ENCODE measurements around the gene CCDC27.
A peak's percentile ranks its signal among the peaks of the same experiment; 100 is the strongest.

CCDC27 gene

DNA sequence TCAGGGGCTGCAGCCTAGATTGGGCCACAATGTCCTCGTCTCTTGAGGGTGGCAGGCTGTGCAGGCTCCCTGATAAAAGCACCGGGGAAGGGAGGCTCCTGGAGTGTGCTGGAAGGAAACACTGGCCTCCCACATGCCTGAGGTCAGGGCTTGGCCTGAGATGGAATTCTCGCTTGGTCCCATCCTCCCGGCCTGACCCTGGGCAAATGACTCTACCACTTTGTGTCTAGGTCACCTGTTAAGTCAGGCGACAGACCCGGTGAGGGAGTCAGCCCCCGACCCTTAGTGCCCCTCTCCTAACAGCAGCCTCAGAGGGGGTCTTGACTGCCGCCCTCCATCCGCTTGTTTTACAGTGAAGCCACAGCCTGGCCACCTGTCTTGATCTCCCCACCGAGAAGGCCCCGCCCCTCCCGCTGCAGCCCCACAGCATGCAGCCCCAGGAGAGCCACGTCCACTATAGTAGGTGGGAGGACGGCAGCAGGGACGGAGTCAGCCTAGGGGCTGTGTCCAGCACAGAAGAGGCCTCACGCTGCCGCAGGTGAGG is 22.8 kb downstream of the CCDC27 start:
- DNase-seq (ENCODE audit: low read depth, low spot score) = no peak

DNA sequence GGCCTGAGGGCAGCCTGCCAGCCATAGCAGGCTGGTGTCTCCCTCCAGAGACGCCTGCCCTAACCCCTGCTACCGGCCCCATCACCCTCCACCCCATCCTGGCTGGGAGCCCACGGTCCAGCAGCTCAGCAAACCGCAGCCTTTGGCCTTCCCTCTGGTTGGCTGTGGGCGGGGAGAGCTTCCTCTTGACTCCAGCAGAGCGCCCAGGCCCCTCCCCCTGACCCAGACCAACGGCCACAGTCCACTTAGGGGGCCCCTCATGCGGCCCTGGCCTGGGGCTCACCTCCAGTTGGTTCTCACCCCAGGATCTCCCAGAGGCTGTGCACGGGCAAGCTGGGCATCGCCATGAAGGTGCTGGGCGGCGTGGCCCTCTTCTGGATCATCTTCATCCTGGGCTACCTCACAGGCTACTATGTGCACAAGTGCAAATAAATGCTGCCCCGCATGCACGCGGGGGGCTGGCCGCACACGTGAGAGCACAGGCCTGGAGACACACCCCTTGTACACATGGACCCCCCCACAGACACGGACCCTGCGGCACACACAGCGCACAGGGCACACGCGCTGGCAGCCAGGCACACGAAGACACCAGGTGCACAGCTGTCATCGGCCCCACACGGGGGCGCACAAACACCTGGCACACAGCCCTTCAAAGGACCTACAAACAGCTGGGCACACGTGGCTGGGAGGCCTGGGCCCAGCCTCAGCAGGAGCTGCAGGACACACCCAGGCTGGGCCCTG is 23.4 kb downstream of the CCDC27 start:
- DNase-seq (ENCODE audit: low read depth, low spot score) = peak; percentile 30

DNA sequence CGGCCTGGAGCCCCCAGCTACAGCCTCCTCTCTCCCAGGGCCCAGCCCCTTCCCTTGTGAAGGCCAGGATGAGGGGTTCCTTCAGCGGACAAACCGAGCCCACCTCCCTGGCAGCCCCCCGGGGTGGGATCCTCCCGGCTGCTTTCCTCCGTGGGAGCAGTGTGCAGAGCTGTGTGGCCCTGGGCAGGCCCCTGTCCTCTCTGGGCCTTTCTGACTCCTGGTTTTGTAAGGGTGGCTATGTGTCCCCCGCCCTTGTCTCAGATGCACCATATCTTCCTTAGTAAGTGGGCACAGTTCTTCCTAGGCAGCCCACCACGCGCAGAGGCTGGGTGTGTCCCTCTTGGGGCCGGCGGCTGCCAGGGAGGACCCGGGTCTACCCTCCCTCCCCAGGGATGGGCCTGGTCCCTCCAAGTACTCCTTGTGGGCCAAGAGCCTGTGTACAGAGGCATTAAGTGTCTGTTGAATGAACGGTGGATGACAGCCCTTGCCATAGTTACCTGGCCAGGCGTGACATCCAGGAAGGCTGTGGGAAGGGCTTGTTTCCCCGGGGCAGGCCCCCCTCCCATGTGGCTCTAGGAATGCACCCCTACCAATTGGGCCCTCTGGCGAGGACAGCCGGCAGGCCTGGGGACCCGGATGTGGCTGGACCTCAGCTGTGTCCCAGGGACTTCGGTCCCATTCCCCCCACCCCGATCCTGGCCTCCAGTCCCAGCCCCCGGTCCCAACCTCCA is 24.1 kb downstream of the CCDC27 start:
- no peak for DNase-seq (ENCODE audit: low read depth, low spot score)

DNA sequence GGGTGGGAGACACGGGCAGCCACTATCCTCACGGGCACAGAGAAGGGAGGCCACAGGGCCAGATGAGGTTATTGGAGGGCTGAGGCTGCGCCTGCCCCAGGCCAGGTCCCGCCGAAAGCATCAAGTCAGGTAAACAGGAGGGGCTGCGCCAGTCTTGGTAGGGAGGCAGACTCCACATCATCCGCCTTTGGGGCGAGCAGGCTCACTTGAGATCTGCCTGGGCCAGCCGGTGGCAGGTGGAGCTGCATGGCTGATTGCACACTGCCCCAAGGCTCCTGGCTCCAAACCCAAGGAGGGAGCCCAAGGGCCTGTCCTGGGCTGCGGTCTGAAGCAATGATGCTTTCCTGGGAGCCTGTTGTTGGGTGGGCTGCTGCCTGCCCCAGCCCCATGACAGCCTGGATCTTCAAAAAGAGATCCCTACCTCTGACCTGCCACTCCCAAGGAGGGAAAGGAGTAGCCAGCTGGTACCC is 24.9 kb downstream of the CCDC27 start:
- no peak for DNase-seq (ENCODE audit: low read depth, low spot score)

DNA sequence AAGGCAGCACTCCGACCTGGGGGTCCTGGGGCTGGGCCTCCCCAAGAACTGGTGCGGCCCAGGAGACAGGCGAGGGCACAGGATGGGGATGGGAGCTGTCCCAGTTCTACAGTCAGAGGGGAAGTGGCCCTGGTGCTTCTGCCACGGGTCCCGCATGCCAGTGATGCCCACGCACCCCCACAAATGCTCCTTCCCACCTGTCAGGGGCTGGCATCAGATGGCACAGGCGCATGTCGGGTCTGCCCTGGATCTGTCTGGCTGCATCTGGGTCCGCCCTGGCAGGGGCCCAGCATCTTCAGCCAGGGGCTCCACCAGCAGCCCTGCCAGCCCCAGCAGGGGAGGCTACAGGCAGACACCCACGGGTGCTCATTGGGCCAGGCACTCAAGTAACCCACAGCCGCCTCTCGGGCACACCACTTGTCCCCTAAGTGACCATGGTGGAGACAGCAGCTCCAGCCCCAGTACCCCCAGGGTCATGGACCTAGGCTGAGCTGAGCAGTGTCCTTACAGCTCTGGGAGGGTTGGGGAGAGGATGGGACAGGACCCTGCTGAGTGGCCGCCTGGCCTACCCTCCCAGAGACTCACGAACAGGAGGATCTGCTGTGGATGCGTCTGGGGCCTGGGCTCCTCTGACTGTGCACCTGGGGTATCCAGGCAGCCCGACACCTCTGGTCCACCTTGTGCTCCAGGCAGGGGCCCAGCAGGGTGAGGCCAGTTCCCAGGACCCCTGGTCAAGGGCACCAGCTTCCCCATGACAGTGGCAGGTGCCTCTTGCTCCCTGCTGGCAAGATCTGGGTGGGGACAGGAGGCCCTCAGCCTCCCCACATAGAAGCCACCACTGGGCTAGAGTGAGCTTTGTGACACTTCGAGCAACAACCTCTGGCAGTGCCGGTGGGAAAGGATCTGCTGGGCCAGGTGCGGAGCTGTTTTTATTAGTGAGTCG is 25.7 kb downstream of the CCDC27 start:
- DNase-seq (ENCODE audit: low read depth, low spot score) = no peak

DNA sequence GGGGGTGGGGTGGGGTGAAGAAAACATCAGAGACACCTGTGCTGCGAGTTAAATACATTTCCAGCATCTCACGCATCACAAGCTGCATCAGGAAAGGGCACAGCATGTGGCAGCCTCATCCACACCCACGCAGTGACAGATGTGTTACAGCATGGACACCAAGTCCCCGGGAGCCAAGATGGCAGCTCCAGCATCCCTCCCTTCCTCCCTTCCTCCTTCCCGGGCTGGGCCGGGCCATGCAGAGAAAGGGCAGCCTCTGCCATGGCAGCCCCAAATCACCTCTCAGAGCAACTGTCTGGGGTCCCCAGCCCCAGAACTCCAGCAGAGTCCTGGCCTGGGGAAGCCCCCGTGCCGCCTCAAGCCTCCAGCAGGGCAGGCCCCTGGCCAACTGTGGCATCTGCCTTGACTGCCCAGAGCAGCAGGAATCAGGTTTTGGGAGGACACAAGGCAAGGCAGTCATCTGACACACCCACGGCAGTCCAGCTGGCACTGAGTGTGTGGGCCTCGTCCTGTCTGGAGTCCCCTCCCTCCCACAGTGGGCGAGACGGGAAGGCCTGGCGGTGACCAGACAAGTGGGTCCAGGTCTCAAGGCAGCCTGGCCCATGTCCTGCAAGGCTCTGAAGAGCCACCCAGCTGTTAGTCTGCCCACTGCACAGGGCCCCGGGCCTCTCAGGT is 26.5 kb downstream of the CCDC27 start:
- no peak for DNase-seq (ENCODE audit: low read depth, low spot score)

DNA sequence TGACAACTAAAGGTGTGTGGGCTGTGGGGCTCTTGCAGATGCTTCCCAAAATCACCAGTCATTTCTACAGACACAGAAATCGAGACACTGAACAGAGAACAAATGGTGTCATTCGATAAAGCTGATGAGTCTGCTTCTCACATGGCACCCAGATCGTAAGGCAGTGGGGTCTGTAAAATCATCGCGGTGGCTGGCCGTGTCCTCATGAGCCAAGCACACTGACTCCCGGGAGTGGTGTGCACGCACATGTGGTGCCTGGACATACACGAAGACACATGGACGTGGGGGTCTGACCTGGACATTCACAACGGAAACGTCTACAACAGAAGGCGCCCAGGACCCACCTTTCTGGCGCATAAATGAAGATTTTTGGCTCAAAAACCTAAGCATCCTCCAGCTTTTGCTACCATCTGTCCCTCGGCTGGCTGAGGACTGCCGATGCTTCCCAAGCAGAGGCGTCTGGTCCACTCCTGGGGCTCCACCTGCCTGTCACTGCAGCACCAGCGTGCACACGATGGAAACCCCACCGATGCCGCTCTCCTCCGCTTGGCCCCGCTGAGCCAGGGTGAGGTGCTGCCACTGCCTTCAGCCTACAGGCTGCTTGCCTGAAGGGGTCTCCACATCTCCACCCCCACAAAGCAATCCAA is 27.1 kb downstream of the CCDC27 start:
- no peak for DNase-seq (ENCODE audit: low read depth, low spot score)

DNA sequence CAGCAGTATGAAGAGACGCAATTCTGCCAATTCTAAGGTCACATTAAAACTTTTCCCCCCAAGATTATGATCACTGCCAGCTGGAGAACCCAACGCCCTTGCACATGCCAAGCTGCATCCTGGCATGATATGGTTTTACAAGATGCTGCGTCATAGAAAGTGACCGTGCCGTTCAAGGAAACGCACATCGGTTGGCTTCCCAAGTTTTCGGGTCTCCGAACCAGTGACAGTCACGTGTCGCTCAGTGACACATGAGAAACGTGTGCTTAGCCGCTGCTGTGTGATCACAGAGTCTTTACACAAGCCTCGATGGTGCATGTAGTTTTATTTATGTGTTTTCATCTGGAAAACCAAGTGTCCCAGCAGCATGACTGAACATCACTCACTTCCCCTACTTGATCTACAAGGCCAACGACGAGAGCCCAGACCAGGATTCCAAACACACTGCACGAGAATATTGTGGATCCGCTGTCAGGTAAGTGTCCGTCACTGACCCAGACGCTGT is 27.7 kb downstream of the CCDC27 start:
- no peak for DNase-seq (ENCODE audit: low read depth, low spot score)

DNA sequence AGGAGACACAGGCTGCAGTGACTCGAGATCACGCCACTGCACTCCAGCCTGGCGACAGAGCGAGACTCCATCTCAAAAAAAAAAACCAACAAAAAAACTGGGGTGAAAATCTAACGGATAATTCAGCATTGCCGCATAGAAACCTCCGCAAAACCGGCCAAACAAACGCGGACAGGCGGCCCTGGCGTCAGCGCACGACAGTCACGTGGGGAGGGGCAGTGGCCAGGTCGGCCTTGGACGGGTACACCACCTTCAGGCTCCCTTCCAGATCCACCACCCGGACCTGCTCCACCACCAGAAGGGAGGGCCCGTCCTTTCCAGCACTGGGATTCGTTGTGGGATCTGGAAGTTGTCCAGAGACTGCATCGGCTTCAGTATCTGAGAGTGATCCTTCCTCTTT is 28.7 kb downstream of the CCDC27 start:
- no peak for DNase-seq (ENCODE audit: low read depth, low spot score)

DNA sequence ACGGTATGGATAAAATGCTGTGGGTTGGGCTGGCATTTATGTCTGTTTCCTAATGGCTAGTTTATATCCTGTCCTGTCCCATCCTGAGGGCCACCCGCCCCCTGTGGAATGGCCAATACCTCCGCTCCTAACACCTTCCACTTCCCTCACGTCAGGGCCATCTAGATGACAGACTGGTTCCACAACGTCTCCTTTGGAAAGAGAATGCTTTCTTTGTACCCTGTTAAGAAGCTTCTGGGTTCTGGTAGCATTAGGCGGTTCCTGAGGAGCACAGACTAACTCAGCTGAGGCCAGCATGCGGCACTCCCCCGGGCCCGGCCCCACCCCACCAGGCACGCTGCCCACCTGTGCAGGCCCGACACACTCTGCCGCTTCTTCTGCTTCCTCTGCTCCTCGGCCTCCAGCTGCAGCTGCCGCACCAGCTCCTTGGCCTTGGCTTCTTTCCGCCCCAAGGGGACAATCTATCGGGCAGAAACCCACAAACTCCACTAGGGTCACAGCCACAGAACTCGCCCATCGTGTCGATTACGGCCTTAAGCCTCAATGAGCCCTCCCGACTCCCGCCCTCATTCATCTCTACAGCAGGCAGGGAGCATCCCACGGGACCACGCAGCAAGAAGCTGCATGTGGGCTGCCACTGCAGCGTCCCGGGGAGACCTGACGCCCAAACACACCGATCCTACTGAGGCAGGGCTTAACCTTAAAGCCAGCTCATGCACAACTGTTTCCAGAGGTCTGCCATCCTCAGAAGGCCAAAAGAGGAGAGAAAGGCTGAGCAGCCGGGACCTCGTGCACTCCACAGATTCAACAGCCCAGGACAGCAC is 31.6 kb downstream of the CCDC27 start:
- no peak for DNase-seq (ENCODE audit: low read depth, low spot score)

DNA sequence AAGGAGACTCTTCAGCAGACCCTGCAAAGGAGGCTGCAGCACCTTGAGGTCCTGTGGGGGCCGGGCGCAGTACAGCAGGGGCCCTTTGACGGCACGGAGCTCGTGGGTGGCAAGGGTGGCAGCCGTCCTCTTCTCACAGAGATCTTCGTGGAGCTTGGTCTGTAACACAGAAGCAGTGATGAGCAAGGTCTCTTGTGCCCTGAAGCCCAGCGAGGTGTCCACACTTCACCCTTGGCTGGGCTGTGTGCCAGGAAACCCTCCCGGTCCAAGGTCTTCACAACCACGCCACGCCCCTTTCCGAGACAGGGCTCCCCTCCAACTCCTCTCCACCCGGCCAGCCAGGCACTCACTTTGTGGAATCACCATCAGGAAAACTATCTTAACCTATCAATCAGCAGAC is 32.8 kb downstream of the CCDC27 start:
- DNase-seq (ENCODE audit: low read depth, low spot score) = no peak

DNA sequence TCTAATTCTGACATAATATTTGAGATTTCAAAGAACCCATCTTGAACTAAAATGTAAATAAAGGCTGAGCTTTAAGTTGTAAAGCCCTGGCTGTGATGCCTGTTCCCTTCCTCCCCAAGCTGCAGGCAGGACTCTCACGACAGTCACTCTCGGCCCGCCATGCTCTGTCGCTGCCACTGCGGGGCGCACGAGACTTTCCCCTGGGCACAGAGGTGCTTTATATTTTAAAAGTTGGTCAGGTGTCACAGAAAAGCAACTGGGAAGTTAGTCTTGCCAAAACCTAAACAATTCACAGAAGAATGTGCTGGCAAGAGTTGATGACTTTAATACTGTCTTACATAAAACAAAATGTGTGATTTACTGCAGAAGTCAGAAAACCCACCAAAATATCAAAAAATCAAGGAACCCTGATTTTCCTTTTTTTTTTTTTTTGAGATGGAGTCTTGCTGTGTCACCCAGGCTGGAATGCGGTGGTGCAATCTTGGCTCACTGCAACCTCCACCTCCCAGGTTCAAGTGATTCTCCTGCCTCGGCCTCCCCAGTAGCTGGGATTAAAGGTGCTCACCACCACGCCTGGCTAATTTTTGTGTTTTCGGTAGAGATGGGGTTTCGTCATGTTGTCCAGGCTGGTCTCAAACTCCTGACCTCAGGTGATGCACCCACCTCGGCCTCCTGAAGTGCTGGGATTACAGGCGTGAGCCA is 33.4 kb downstream of the CCDC27 start:
- DNase-seq (ENCODE audit: low read depth, low spot score) = no peak

DNA sequence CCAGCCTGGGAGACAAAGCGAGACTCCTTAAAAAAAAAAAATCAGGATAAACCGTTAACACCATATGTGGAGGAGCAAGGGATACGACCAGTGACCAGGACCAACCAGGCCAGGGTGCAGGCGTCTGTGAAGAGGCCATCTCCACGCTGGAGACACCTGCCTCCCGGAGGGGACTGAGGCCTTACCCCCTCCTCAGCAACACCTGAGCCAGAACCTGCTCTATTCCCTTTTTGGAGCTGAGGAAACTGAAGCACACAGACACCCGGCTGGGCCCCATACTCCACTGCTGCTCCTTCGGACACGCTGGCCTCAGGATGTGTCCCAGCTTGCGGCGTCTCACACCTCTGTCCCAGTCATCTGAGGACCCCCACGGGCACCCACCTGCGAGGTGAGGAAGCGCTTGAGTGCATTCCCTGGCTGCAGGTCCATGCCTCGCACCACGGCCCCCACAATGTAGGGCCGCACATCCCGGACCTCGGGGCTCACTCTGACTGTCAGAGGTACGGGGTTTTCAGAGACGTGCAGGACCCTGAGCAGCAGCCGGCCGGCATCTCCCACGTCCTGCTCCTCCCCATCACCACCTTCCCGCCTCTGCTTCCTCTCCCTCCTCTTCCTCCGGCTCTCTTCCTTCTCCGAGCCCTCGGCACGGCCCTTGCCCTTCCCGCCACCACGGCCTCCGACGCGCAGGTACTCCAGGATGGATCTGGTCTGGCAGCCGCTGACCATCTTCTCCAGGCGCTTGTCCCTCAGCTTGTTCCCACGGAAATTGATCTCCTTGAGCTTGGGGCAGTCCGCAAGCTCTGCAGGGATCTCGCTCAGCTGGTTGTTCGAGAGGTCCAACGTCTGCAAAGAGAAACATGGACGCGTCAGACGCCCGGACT is 34.5 kb downstream of the CCDC27 start:
- no peak for DNase-seq (ENCODE audit: low read depth, low spot score)

DNA sequence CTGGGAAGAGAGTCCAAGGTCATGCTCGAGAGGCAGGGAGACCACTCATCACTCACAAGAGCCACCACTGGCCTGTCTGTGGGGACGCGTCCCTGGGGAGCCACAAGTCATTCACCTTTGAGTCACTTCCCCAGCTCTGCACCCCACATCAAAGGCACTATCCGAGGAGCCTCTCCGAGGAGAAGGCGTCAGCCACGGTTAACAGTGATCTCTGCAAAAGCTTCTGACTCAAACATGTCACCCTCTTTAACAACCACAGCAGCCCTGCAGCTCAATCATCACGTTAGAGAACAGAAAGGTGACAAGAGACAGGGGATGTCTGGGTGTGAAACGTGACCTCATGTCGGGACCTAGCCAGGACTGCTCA is 35.1 kb downstream of the CCDC27 start:
- DNase-seq (ENCODE audit: low read depth, low spot score) = no peak

DNA sequence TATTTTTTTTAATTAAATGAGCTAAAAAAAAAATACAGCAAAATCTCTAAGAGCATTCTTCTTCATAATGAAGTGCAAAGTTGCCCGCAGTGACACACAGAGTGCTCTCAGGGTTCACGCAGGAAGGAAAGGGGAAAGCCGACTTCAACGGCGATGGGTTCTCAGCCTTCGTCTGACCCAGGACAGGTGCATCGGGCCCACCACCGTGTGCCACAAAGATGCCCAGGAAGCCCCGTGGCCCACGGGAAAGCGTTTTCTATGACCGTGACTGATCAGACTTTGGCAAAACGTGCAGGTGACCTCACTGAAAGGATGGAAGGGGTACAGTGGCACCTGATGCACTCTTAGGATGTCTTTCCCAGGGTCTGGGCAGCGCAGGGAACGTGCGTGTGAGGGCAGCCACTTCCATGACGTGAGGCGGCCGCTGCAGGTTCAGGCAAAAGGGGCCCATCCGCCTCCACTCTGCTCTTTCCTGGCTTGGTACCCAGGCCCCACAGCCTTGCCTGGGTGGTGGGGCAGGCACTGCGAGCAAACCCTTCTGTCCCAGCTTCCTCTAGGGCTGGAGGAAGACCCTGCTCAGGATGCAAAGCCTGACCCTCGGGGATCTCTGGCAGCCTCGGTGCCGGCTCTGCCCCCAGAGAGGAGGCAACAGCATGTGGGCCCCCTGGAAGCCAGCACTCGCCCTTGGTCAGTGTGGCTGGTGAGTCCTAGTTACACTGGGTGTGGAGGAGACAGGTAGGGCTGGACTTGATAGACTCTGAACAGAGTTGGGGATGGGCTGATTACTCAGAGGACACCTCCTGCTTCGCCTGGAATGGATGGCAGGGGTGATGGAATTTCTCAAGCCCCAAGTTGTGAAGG is 35.7 kb downstream of the CCDC27 start:
- DNase-seq (ENCODE audit: low read depth, low spot score) = no peak

DNA sequence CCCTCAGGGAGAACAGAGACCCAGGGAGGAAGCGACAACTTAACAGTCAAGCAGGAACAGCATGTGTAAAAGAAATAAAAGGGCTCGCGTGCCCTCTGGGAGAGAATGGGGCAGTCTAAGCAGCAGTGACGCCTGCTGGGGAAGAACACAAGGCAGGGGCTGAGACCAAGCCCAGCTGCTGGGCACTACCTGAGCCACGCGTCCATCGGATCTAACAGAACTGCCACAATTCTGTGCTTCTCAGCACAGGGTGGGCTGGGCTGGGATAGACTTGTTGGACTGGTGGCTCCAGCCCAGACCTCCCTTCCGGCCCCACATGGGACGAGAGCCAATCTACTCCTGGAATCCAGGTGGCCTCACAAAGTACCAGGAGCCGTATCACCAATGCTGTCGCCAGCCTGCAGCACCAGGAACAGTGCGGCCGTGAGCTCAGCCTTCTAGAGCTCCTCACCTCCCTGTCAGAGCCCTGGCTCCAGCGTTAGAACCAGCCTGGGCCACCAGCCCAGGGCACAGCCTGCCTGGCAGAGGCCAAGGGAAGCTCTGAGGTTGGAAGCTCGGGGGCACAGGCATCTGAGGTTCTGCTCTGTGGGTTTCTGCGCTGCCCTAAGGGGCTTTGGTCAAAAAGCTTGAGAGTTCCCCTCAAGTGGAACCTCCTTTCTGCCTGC is 36.6 kb downstream of the CCDC27 start:
- DNase-seq (ENCODE audit: low read depth, low spot score) = no peak

Measured in iPS DF 19.7 (cell line).